SK-N-SH (cell line): Measurements from ENCODE around the gene MAN1A1. TPM values are rescaled to one million over a fixed set of nuclear protein-coding genes. Genes with fewer than 3 reads are reported as not detected.

Experiments used
- CTCF ChIA-PET: fragments of 300-600, 350-600 bp; formaldehyde crosslinking; extraction: SDS; loops from one replicate; lab custom pipeline; 2021; lab: Yijun Ruan, JAX
- POLR2A ChIA-PET: fragments of 350-600 bp; sonication (Branson Sonifier 250); formaldehyde crosslinking; extraction: SDS; loops from one replicate; lab custom pipeline; 2020; ENCODE audit warnings: antibody characterized with exemption, inconsistent platforms; lab: Yijun Ruan, JAX
- DNase-seq: peaks from one replicate; pipeline ENCODE4 v3.0.0; 2012
- H2AFZ ChIP-seq: fragments of 200-600 bp; sonication (generic); 2 replicates; pipeline ENCODE4 v1.8.1; 2016; ENCODE audit warnings: antibody characterized with exemption, mild to moderate bottlenecking, low read depth
- H3F3A ChIP-seq: fragments of 200-600 bp; sonication (generic); replicated peaks from 2 replicates; pipeline ENCODE3; 2016; ENCODE audit warnings: antibody characterized with exemption, mild to moderate bottlenecking; ENCODE audit not compliant: insufficient read depth
- H3K27ac ChIP-seq, 2 experiments: fragments of 200-500 bp in 1 of 2; fragments of 200-600 bp in 1 of 2; sonication (Bioruptor generic) in 1 of 2; sonication (generic), shearing (Covaris generic) in 1 of 2; 2 replicates each; pipeline versions ENCODE4 v1.5.1 to v1.6.1; 2014 to 2016; ENCODE audit warnings: low read depth in 2 of 2, inconsistent platforms in 1 of 2, low read length in 1 of 2, mild to moderate bottlenecking in 1 of 2, mixed read lengths in 1 of 2
- H3K27me3 ChIP-seq: fragments of 200-600 bp; sonication (generic), shearing (Covaris generic); 2 replicates; pipeline ENCODE4 v1.6.1; 2016; ENCODE audit warnings: mixed run types; ENCODE audit not compliant: insufficient read depth
- H3K36me3 ChIP-seq, 2 experiments: fragments of 200-500 bp in 1 of 2; fragments of 200-600 bp in 1 of 2; sonication (Bioruptor generic) in 1 of 2; sonication (generic) in 1 of 2; replicated peaks in 1 of 2; 2 replicates each; pipeline versions ENCODE3 to v1.5.1; 2014 to 2016; ENCODE audit warnings: low read length in 1 of 2, mild to moderate bottlenecking in 1 of 2; ENCODE audit not compliant: insufficient read depth in 2 of 2, control insufficient read depth in 1 of 2
- H3K4me1 ChIP-seq, 2 experiments: fragments of 200-500 bp in 1 of 2; fragments of 200-600 bp in 1 of 2; sonication (Bioruptor generic) in 1 of 2; sonication (generic), shearing (Covaris generic) in 1 of 2; 2 replicates each; pipeline versions ENCODE4 v1.5.1 to v1.6.1; 2014 to 2016; ENCODE audit warnings: low read depth in 1 of 2, low read length in 1 of 2, mixed run types in 1 of 2; ENCODE audit not compliant: insufficient read depth in 2 of 2, control insufficient read depth in 1 of 2
- H3K4me2 ChIP-seq: fragments of 200-600 bp; sonication (generic), shearing (Covaris generic); 2 replicates; pipeline ENCODE4 v1.6.1; 2017; ENCODE audit warnings: mixed run types
- H3K4me3 ChIP-seq, 2 experiments: fragments of 200-500 bp in 1 of 2; fragments of 200-600 bp in 1 of 2; sonication (Bioruptor generic) in 1 of 2; sonication (generic), shearing (Covaris generic) in 1 of 2; 2 replicates each; pipeline versions ENCODE4 v1.5.1 to v1.8.1; 2014 to 2016; ENCODE audit warnings: low read depth in 2 of 2, inconsistent platforms in 1 of 2, low read length in 1 of 2, mild to moderate bottlenecking in 1 of 2, mixed read lengths in 1 of 2, moderate library complexity in 1 of 2
- H3K79me2 ChIP-seq: fragments of 200-600 bp; sonication (generic); 2 replicates; pipeline ENCODE4 v1.8.1; 2017; ENCODE audit warnings: mild to moderate bottlenecking; ENCODE audit not compliant: insufficient read depth
- H3K9ac ChIP-seq: fragments of 200-600 bp; sonication (generic); 2 replicates; pipeline ENCODE4 v1.6.1; 2017; ENCODE audit warnings: mixed run types
- H3K9me2 ChIP-seq: fragments of 200-600 bp; sonication (generic); 2 replicates; pipeline ENCODE4 v1.6.1; 2017; ENCODE audit warnings: mixed run types
- H3K9me3 ChIP-seq: fragments of 200-600 bp; sonication (generic); 2 replicates; pipeline ENCODE4 v1.6.1; 2017; ENCODE audit warnings: mixed run types, mild to moderate bottlenecking, moderate library complexity
- H4K20me1 ChIP-seq: fragments of 200-600 bp; sonication (generic); 2 replicates; pipeline ENCODE4 v1.6.1; 2017; ENCODE audit warnings: mild to moderate bottlenecking, mixed run types; ENCODE audit not compliant: insufficient read depth
- CHD2 ChIP-seq: fragments of 150-350 bp; IDR thresholded peaks from 2 replicates; pipeline ENCODE4 v1.6.1; 2018; ENCODE audit warnings: low read length; ENCODE audit not compliant: partially characterized antibody
- EP300 ChIP-seq, 2 experiments: IDR thresholded peaks; 2 replicates each; pipeline versions ENCODE4 v1.4.0 to v1.6.1; 2012; ENCODE audit warnings: borderline replicate concordance in 1 of 2, low read depth in 1 of 2, low read length in 1 of 2
- FOSL2 ChIP-seq: IDR thresholded peaks from 2 replicates; pipeline ENCODE4 v1.4.0; 2012; ENCODE audit warnings: low read depth, mild to moderate bottlenecking, moderate library complexity, borderline replicate concordance
- GATA2 ChIP-seq: sonication (generic); formaldehyde crosslinking; IDR thresholded peaks from 2 replicates; pipeline ENCODE4 v1.5.0; 2020; ENCODE audit warnings: mild to moderate bottlenecking, missing genetic modification reagents
- JUND ChIP-seq: IDR thresholded peaks from 2 replicates; pipeline ENCODE4 v1.4.0; 2012
- MEF2A ChIP-seq: IDR thresholded peaks from 2 replicates; pipeline ENCODE4 v1.4.0; 2012; ENCODE audit warnings: low read depth, borderline replicate concordance
- MXI1 ChIP-seq: IDR thresholded peaks from 2 replicates; pipeline ENCODE4 v1.6.1; 2012; ENCODE audit warnings: mild to moderate bottlenecking, low read depth, low read length, improper control_type of control experiment
- RAD21 ChIP-seq: IDR thresholded peaks from 2 replicates; pipeline ENCODE4 v1.6.1; 2012; ENCODE audit warnings: mild to moderate bottlenecking, low read length
- RXRA ChIP-seq: IDR thresholded peaks from 2 replicates; pipeline ENCODE4 v1.4.0; 2012; ENCODE audit warnings: low read depth, mild to moderate bottlenecking, borderline replicate concordance
- SMC3 ChIP-seq: IDR thresholded peaks from 2 replicates; pipeline ENCODE4 v1.6.1; 2012; ENCODE audit warnings: low read depth, low read length, improper control_type of control experiment
- TAF1 ChIP-seq: IDR thresholded peaks from 2 replicates; pipeline ENCODE4 v1.6.1; 2012; ENCODE audit warnings: low read depth, mild to moderate bottlenecking, low read length, moderate library complexity, borderline replicate concordance
- TCF12 ChIP-seq: IDR thresholded peaks from 2 replicates; pipeline ENCODE4 v1.4.0; 2012
- YY1 ChIP-seq: IDR thresholded peaks from 2 replicates; pipeline ENCODE4 v1.4.0; 2012; ENCODE audit warnings: low read depth, mild to moderate bottlenecking
- WGBS: methylation state at CpG from one replicate; pipeline ENCODE4 v1.1.6; 2017; ENCODE audit warnings: low lambda C conversion rate; 5-methylcytosine and 5-hydroxymethylcytosine counted together
- polyA plus RNA-seq, 3 experiments: library from polyadenylated mRNA; depleted of rRNA; stranded (reverse); fragments of >200 nt; gene quantifications; 2 replicates each; pipeline ENCODE4 v1.2.3, GENCODE V29; 2012
- TF ChIP-seq, protein P1 (sequence below): fragments of 150-350 bp; IDR thresholded peaks from 2 replicates; pipeline ENCODE4 v1.6.1; 2017; ENCODE audit warnings: antibody characterized with exemption, low read length, low read depth, borderline replicate concordance
- TF ChIP-seq, protein P2 (sequence below): IDR thresholded peaks from 2 replicates; pipeline ENCODE4 v1.4.0; 2012; ENCODE audit warnings: low read depth, borderline replicate concordance
- TF ChIP-seq, protein P3 (sequence below): fragments of 200-600 bp; sonication (generic); IDR thresholded peaks from 2 replicates; pipeline ENCODE4 v1.6.1; 2017; ENCODE audit warnings: antibody characterized with exemption, mild to moderate bottlenecking, moderate library complexity
- TF ChIP-seq, protein P4 (sequence below): fragments of 150-350 bp; IDR thresholded peaks from 2 replicates; pipeline ENCODE4 v1.6.1; 2016; ENCODE audit warnings: mild to moderate bottlenecking, low read depth, low read length

The MAN1A1 gene
- polyA plus RNA-seq, 1 of the 3 experiments (the other 2 are of a cell fraction) = 28.0 TPM

DNA sequence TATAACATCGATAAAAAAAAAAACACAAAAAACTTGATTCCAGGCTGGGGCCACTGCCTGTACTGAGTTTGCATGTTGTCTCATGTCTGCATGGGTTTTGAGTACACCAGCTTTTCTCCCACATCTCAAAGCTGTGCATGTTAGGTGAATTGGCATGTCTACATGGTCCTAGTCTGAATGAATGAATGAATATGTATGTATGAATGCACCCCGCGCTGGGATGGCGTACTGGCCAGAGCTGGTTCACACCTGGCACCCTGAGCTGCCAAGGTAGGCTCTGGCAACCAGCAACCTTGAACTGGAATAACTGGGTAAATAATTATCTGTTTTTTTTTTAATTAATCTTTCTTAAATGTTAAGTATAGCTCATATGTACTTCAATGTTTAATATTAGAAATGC, 131.0 kb downstream of the MAN1A1 start:
- Histone ChIP-seq H3K27ac (no peak overlapping the region), H3K9me3 (no peaks in the 10 kb centered on the region), H2AFZ (no peak overlapping the region), H3K36me3 (peaks cover 0 to 8% of the 10 kb centered on the region in 2 experiments), H3K4me3 (no peak overlapping the region), H3K4me1 (peaks cover 0 to 8% of the 10 kb centered on the region in 2 experiments; a peak in 2 of 4 replicates), H4K20me1 (no peaks in the 10 kb centered on the region), H3K9ac (no peak overlapping the region), H3K9me2 (no peaks in the 10 kb centered on the region), H3F3A (no peaks in the 10 kb centered on the region), H3K27me3 (no peaks in the 10 kb centered on the region), H3K4me2 (no peak overlapping the region), H3K79me2 (no peaks in the 10 kb centered on the region)
- no peak for TF ChIP-seq SMC3
- TF ChIP-seq GATA2 (CRISPR knock-in tag) = no peak
- TF ChIP-seq, protein P1, sequence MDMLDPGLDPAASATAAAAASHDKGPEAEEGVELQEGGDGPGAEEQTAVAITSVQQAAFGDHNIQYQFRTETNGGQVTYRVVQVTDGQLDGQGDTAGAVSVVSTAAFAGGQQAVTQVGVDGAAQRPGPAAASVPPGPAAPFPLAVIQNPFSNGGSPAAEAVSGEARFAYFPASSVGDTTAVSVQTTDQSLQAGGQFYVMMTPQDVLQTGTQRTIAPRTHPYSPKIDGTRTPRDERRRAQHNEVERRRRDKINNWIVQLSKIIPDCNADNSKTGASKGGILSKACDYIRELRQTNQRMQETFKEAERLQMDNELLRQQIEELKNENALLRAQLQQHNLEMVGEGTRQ = no peak
- no peak for TF ChIP-seq TAF1
- TF ChIP-seq RXRA = no peak
- TF ChIP-seq, protein P2, sequence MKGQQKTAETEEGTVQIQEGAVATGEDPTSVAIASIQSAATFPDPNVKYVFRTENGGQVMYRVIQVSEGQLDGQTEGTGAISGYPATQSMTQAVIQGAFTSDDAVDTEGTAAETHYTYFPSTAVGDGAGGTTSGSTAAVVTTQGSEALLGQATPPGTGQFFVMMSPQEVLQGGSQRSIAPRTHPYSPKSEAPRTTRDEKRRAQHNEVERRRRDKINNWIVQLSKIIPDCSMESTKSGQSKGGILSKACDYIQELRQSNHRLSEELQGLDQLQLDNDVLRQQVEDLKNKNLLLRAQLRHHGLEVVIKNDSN = no peak
- no peak for TF ChIP-seq TCF12
- no peak for TF ChIP-seq JUND
- no peak for TF ChIP-seq MEF2A
- TF ChIP-seq EP300 (IDR thresholded peaks at IDR 0.05; ENCODE audit: borderline replicate concordance in 1 of 2, low read depth in 1 of 2, low read length in 1 of 2) = no peak
- TF ChIP-seq RAD21 = no peak
- DNase-seq = no peak
- 89% methylated on average over 4 of the region's 4 CpGs for WGBS
- CTCF ChIA-PET = no interaction called here
- POLR2A ChIA-PET = no interaction called here

DNA sequence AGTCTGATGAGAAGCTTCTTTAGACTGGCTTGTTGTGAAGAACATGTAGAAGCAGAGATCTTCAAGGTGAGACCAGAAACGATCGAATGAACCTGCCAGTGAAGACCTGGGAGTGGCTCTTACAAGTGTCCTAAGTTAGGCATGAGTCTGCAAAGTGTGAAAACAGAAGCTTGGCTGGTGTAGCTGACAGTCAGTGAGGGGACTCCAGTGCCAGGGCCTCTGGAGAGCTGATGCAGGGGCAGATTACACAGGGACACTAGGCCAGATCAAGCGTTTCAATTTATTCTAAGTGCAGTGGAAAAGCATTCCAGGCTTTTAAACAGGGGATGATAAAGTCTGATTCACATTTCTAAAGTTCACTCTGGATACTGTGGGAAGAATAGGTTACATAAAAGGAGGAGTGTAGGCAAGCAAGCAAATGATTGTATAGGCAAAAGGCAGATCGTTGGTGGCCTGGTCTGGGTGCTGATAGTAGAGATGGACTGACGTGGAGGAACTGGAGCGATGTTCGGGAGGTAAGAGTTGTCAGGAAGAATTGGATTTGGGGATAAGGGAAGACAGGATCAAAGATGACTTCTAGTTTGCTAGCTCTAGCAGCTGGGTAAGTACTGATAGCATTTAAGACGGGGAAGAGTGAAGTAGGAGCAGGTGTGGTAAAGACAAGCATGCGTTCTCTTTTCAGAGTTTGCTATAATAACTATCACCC, 133.5 kb downstream of the MAN1A1 start:
- H3K4me3 ChIP-seq = no peak overlapping the region
- ChIA-PET POLR2A (no interaction called here), CTCF (interaction anchor here (0.6 to 1.1 kb wide), 3 partner anchors 15 to 103 kb away, joined by 3 to 4 read pairs (median 3); no protein-coding TSS in a partner anchor)
- no peak overlapping the region for H3K9ac ChIP-seq
- no peak overlapping the region for H2AFZ ChIP-seq
- no peaks in the 10 kb centered on the region for H4K20me1 ChIP-seq
- no peak for TF ChIP-seq TCF12
- TF ChIP-seq, protein P3, sequence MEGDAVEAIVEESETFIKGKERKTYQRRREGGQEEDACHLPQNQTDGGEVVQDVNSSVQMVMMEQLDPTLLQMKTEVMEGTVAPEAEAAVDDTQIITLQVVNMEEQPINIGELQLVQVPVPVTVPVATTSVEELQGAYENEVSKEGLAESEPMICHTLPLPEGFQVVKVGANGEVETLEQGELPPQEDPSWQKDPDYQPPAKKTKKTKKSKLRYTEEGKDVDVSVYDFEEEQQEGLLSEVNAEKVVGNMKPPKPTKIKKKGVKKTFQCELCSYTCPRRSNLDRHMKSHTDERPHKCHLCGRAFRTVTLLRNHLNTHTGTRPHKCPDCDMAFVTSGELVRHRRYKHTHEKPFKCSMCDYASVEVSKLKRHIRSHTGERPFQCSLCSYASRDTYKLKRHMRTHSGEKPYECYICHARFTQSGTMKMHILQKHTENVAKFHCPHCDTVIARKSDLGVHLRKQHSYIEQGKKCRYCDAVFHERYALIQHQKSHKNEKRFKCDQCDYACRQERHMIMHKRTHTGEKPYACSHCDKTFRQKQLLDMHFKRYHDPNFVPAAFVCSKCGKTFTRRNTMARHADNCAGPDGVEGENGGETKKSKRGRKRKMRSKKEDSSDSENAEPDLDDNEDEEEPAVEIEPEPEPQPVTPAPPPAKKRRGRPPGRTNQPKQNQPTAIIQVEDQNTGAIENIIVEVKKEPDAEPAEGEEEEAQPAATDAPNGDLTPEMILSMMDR = no peak
- no peak for TF ChIP-seq YY1
- no peak for TF ChIP-seq MEF2A
- TF ChIP-seq, protein P4, sequence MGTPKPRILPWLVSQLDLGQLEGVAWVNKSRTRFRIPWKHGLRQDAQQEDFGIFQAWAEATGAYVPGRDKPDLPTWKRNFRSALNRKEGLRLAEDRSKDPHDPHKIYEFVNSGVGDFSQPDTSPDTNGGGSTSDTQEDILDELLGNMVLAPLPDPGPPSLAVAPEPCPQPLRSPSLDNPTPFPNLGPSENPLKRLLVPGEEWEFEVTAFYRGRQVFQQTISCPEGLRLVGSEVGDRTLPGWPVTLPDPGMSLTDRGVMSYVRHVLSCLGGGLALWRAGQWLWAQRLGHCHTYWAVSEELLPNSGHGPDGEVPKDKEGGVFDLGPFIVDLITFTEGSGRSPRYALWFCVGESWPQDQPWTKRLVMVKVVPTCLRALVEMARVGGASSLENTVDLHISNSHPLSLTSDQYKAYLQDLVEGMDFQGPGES = no peak
- no peak for TF ChIP-seq CHD2
- no peak for TF ChIP-seq SMC3
- no peak for TF ChIP-seq FOSL2
- TF ChIP-seq MXI1 = no peak
- TF ChIP-seq, all 33 proteins: peak for 0
- no peaks in the 10 kb centered on the region for H3K27me3 ChIP-seq
- peaks cover 0 to 8% of the 10 kb centered on the region in 2 experiments; a peak in 2 of 4 replicates for H3K4me1 ChIP-seq
- H3F3A ChIP-seq = no peaks in the 10 kb centered on the region
- peak overlapping the region in 1 of 2 experiments; percentile 53; a peak in 2 of 4 replicates for H3K27ac ChIP-seq
- peak; percentile 14 for DNase-seq
- H3K79me2 ChIP-seq = no peaks in the 10 kb centered on the region
- peaks cover 0 to 8% of the 10 kb centered on the region in 2 experiments for H3K36me3 ChIP-seq
- H3K9me2 ChIP-seq = no peaks in the 10 kb centered on the region
- H3K9me3 ChIP-seq = no peaks in the 10 kb centered on the region
- no peak overlapping the region for H3K4me2 ChIP-seq
- 89% methylated on average over 9 of the region's 9 CpGs for WGBS
